ENCODE measurements around the gene RBM47.

GRCh38 chr4:40482985-40483647 lies 146.5 kb downstream of the RBM47 start:
- TF ChIP-seq POLR2AphosphoS5 (IDR thresholded peaks at IDR 0.05; ENCODE audit: low read depth, low read length) (no peak), POLR2A (IDR thresholded peaks at IDR 0.05; ENCODE audit: low read depth, low read length) (no peak), SPI1 (IDR thresholded peaks at IDR 0.05; ENCODE audit: low read depth, low read length) (no peak)
